GM19238 (cell line): Measurements from ENCODE around the gene ARID1A.

ENCODE experiments used
- DNase-seq: peaks from one replicate; pipeline ENCODE4 v3.0.0; 2011; ENCODE audit warnings: low spot score; ENCODE audit not compliant: insufficient read length

The ARID1A gene

GRCh38 chr1:26759531-26759930 lies 63.7 kb downstream of the ARID1A start:
- no peak for DNase-seq

- DNase-seq: no peak
Measured at GRCh38 chr1:26761217-26761616, 65.4 kb downstream of the ARID1A start.

GRCh38 chr1:26767714-26768113 lies 71.9 kb downstream of the ARID1A start:
- no peak for DNase-seq

- no peak for DNase-seq
Measured at GRCh38 chr1:26768755-26769154, 72.9 kb downstream of the ARID1A start.

- DNase-seq: no peak
Measured at GRCh38 chr1:26771285-26771642, 75.4 kb downstream of the ARID1A start.

- no peak for DNase-seq
Measured at GRCh38 chr1:26771643-26772321, 76.0 kb downstream of the ARID1A start.

- DNase-seq: no peak
Measured at GRCh38 chr1:26772687-26773086, 76.9 kb downstream of the ARID1A start.

- DNase-seq: no peak
Measured at GRCh38 chr1:26774462-26774861, 78.6 kb downstream of the ARID1A start.

- DNase-seq: no peak
Measured at GRCh38 chr1:26775666-26776065, 79.9 kb downstream of the ARID1A start.

GRCh38 chr1:26779098-26779668 lies 83.4 kb downstream of the ARID1A start:
- DNase-seq: no peak

- DNase-seq: no peak
Measured at GRCh38 chr1:26780344-26780957, 84.6 kb downstream of the ARID1A start.

GRCh38 chr1:26781206-26781825 lies 85.5 kb downstream of the ARID1A start:
- no peak for DNase-seq

- DNase-seq: no peak
Measured at GRCh38 chr1:26782521-26783212, 86.9 kb downstream of the ARID1A start.

- DNase-seq: no peak
Measured at GRCh38 chr1:26783646-26784022, 87.8 kb downstream of the ARID1A start.

- no peak for DNase-seq
Measured at GRCh38 chr1:26784023-26784871, 88.4 kb downstream of the ARID1A start.

- no peak for DNase-seq
Measured at GRCh38 chr1:26784886-26785285, 89.1 kb downstream of the ARID1A start.

- DNase-seq: no peak
Measured at GRCh38 chr1:26785611-26786436, 90.0 kb downstream of the ARID1A start.

GRCh38 chr1:26786437-26787380 lies 90.9 kb downstream of the ARID1A start:
- DNase-seq: peak; percentile 53

- peak; percentile 67 for DNase-seq
Measured at GRCh38 chr1:26787381-26787705, 91.5 kb downstream of the ARID1A start.
